BE2C (cell line): ENCODE measurements around the gene PHACTR4.
"Not testable (repeated sequence)": the region's sequence is repeated elsewhere in the genome, so short reads cannot be mapped to it uniquely, and the experiment has no call there.

Experiments used
- DNase-seq: peaks from one replicate; pipeline ENCODE4 v3.0.0-alpha.2; 2020
- H3K27me3 ChIP-seq: fragments of 250-450 bp; sonication (Bioruptor Pico); 2 replicates; pipeline ENCODE4 v1.5.1; 2020; ENCODE audit warnings: mild to moderate bottlenecking
- H3K36me3 ChIP-seq: fragments of 250-450 bp; sonication (Bioruptor Pico); 2 replicates; pipeline ENCODE4 v1.5.1; 2020; ENCODE audit warnings: mild to moderate bottlenecking
- H3K4me1 ChIP-seq: fragments of 250-450 bp; sonication (Bioruptor Pico); 2 replicates; pipeline ENCODE4 v1.5.1; 2020
- H3K4me3 ChIP-seq: 2 replicates; pipeline ENCODE4 v1.5.1; 2011; ENCODE audit warnings: low read depth, low read length
- H3K9me3 ChIP-seq: fragments of 250-450 bp; sonication (Bioruptor Pico); 2 replicates; pipeline ENCODE4 v1.5.1; 2020
- CTCF ChIP-seq: IDR thresholded peaks from 2 replicates; pipeline ENCODE4 v1.5.1; 2012; ENCODE audit warnings: mild to moderate bottlenecking, low read depth, low read length

The PHACTR4 gene

GRCh38 chr1:28437924-28438699 lies 68.6 kb downstream of the PHACTR4 start:
- no peak for TF ChIP-seq CTCF
- H3K9me3 ChIP-seq, result no peaks in the 10 kb centered on the region
- H3K4me3 ChIP-seq, result peak overlapping the region; percentile 31; the same call in 1 of the 2 replicates
- no peaks in the 10 kb centered on the region for H3K27me3 ChIP-seq
- DNase-seq, result peak; percentile 54
- H3K36me3 ChIP-seq, result no peaks in the 10 kb centered on the region
- H3K4me1 ChIP-seq, result peaks cover 4% of the 10 kb centered on the region; the same call in 1 of the 2 replicates

GRCh38 chr1:28439320-28439719 lies 69.8 kb downstream of the PHACTR4 start:
- Histone ChIP-seq H3K4me1 (peaks cover 4% of the 10 kb centered on the region; the same call in 1 of the 2 replicates), H3K36me3 (no peaks in the 10 kb centered on the region), H3K4me3 (no peak overlapping the region), H3K9me3 (no peaks in the 10 kb centered on the region), H3K27me3 (no peaks in the 10 kb centered on the region)
- DNase-seq, result no peak
- no peak for TF ChIP-seq CTCF

- Histone ChIP-seq H3K4me1 (peaks cover 4% of the 10 kb centered on the region; the same call in 1 of the 2 replicates), H3K4me3 (no peak overlapping the region), H3K9me3 (no peaks in the 10 kb centered on the region), H3K27me3 (no peaks in the 10 kb centered on the region), H3K36me3 (no peaks in the 10 kb centered on the region)
- no peak for TF ChIP-seq CTCF
- DNase-seq, result no peak
These were observed 72.1 kb downstream of the PHACTR4 start for GRCh38 chr1:28441674-28442073.

- no peaks in the 10 kb centered on the region for H3K27me3 ChIP-seq
- no peak overlapping the region for H3K4me3 ChIP-seq
- no peaks in the 10 kb centered on the region for H3K36me3 ChIP-seq
- no peaks in the 10 kb centered on the region for H3K4me1 ChIP-seq
- no peaks in the 10 kb centered on the region for H3K9me3 ChIP-seq
- TF ChIP-seq CTCF, result no peak
- DNase-seq, result no peak
These were observed 74.0 kb downstream of the PHACTR4 start for GRCh38 chr1:28443550-28443949.

- Histone ChIP-seq H3K9me3 (no peaks in the 10 kb centered on the region), H3K4me1 (no peaks in the 10 kb centered on the region), H3K4me3 (no peak overlapping the region), H3K27me3 (no peaks in the 10 kb centered on the region), H3K36me3 (no peaks in the 10 kb centered on the region)
- no peak for DNase-seq
- no peak for TF ChIP-seq CTCF
These were observed 78.1 kb downstream of the PHACTR4 start for GRCh38 chr1:28447679-28448078.

- H3K9me3 ChIP-seq, H3K4me3 ChIP-seq, H3K27me3 ChIP-seq, H3K36me3 ChIP-seq, H3K4me1 ChIP-seq, DNase-seq: not testable (repeated sequence)
These were observed 78.6 kb downstream of the PHACTR4 start for GRCh38 chr1:28448094-28448611.
